HepG2 (cell line): Measurements from ENCODE around the gene RNF8. TPM values are rescaled to one million over a fixed set of nuclear protein-coding genes. Genes with fewer than 3 reads are reported as not detected.
A peak's percentile ranks its signal among the peaks of the same experiment; 100 is the strongest.

Experiments used
- ATAC-seq: fragments of 200-7000 bp; cut with Tn5 transposase; 3 replicates; pipeline ENCODE4 v1.9.1; 2020; ENCODE audit warnings: mild to moderate bottlenecking, moderate library complexity
- BruUV-seq: library from RNA; stranded (reverse); fragments of 400-500 nt; replicated peaks from 2 replicates; lab custom pipeline; 2021; lab: Mats Ljungman, UMichigan
- CTCF ChIA-PET: fragments of 300-600 bp; formaldehyde crosslinking; extraction: SDS; loops from one replicate; lab custom pipeline; 2021; ENCODE audit warnings: low total read pairs, inconsistent platforms, low intra/inter-chr PET ratio; lab: Yijun Ruan, JAX
- POLR2A ChIA-PET: fragments of 350-600 bp; sonication (Branson Sonifier 250); formaldehyde crosslinking; loops from one replicate; lab custom pipeline; 2020; ENCODE audit warnings: antibody characterized with exemption, inconsistent platforms; lab: Yijun Ruan, JAX
- DNase-seq: peaks from one replicate; pipeline ENCODE4 v3.0.0-alpha.2; 2015; ENCODE audit warnings: low spot score
- FAIRE-seq: peaks from 3 replicates; lab custom pipeline; 2011; peaks lifted over from hg19 to GRCh38; lab: Jason Lieb, UNC
- H2AFZ ChIP-seq: one replicate; pipeline ENCODE4 v1.6.1; 2011; ENCODE audit warnings: low read length, inconsistent platforms
- H3K27ac ChIP-seq: fragments of 300-600 bp; 3 replicates; pipeline ENCODE4 v1.8.0; 2011; ENCODE audit warnings: mixed run types, mild to moderate bottlenecking, mixed read lengths, low read length, inconsistent platforms; ENCODE audit not compliant: insufficient read depth; ENCODE audit errors: extremely low read length
- H3K27me3 ChIP-seq, 2 experiments: fragments of 200-600 bp in 1 of 2; 2 replicates in 1 of 2; 3 replicates in 1 of 2; pipeline versions ENCODE4 v1.6.0 to v1.8.0; 2011; ENCODE audit warnings: low read length in 2 of 2, mild to moderate bottlenecking in 2 of 2, moderate library complexity in 2 of 2, inconsistent platforms in 1 of 2; ENCODE audit not compliant: insufficient read depth in 2 of 2, control insufficient read depth in 1 of 2
- H3K36me3 ChIP-seq, 2 experiments: fragments of 200-600 bp in 1 of 2; replicated peaks in 1 of 2; 2 replicates in 1 of 2; 3 replicates in 1 of 2; pipeline versions ENCODE4 v1.5.1 to v1.8.0; 2011; ENCODE audit warnings: low read length in 2 of 2, inconsistent platforms in 1 of 2; ENCODE audit not compliant: insufficient read depth in 2 of 2, control insufficient read depth in 1 of 2
- H3K4me1 ChIP-seq: 2 replicates; pipeline ENCODE4 v1.5.1; 2012; ENCODE audit warnings: low read length, inconsistent platforms; ENCODE audit not compliant: insufficient read depth
- H3K4me2 ChIP-seq: 2 replicates; pipeline ENCODE4 v1.6.0; 2011; ENCODE audit warnings: low read depth, low read length, inconsistent platforms
- H3K4me3 ChIP-seq, 3 experiments: fragments of 200-600 bp in 1 of 3; sonication (generic), shearing (Covaris generic) in 1 of 3; replicated peaks in 1 of 3; 2 replicates each; pipeline ENCODE4 v1.5.1; 2011 to 2016; ENCODE audit warnings: low read length in 3 of 3, inconsistent platforms in 2 of 3, low read depth in 2 of 3, mild to moderate bottlenecking in 2 of 3, control low read depth in 1 of 3, mixed read lengths in 1 of 3; ENCODE audit not compliant: insufficient read depth in 1 of 3
- H3K79me2 ChIP-seq: one replicate; pipeline ENCODE4 v1.6.1; 2011; ENCODE audit warnings: low read length, inconsistent platforms; ENCODE audit not compliant: insufficient read depth
- H3K9ac ChIP-seq: 2 replicates; pipeline ENCODE4 v1.6.0; 2011; ENCODE audit warnings: mild to moderate bottlenecking, low read depth, low read length, inconsistent platforms; ENCODE audit not compliant: insufficient read depth
- H3K9me3 ChIP-seq: 2 replicates; pipeline ENCODE4 v1.5.1; 2012; ENCODE audit warnings: mild to moderate bottlenecking, low read length
- H4K20me1 ChIP-seq: 2 replicates; pipeline ENCODE4 v1.6.0; 2011; ENCODE audit warnings: inconsistent platforms, mild to moderate bottlenecking, low read length, moderate library complexity; ENCODE audit not compliant: insufficient read depth
- BHLHE40 ChIP-seq: IDR thresholded peaks from 2 replicates; pipeline ENCODE4 v1.6.1; 2011; ENCODE audit warnings: low read length, improper control_type of control experiment
- GLI4 ChIP-seq: sonication (generic); formaldehyde crosslinking; IDR thresholded peaks from 2 replicates; pipeline ENCODE4 v1.5.1; 2020; ENCODE audit warnings: missing genetic modification reagents, mild to moderate bottlenecking, moderate library complexity, borderline replicate concordance
- GPBP1L1 ChIP-seq: sonication (generic); formaldehyde crosslinking; IDR thresholded peaks from 2 replicates; pipeline ENCODE4 v1.5.0; 2020; ENCODE audit warnings: mild to moderate bottlenecking, missing genetic modification reagents
- IRF9 ChIP-seq: sonication (generic); formaldehyde crosslinking; IDR thresholded peaks from 2 replicates; pipeline ENCODE4 v1.8.0; 2022; ENCODE audit warnings: missing genetic modification reagents, mild to moderate bottlenecking, borderline replicate concordance
- KDM5A ChIP-seq: fragments of 200-600 bp; sonication (generic); IDR thresholded peaks from 2 replicates; pipeline ENCODE4 v1.7.0; 2018; ENCODE audit warnings: antibody characterized with exemption, mild to moderate bottlenecking, low read length, borderline replicate concordance
- MED13 ChIP-seq: sonication (generic); formaldehyde crosslinking; IDR thresholded peaks from 2 replicates; pipeline ENCODE4 v1.5.0; 2020; ENCODE audit warnings: missing genetic modification reagents
- MEIS2 ChIP-seq: sonication (generic); formaldehyde crosslinking; IDR thresholded peaks from 2 replicates; pipeline ENCODE4 v1.9.0; 2021; ENCODE audit warnings: mild to moderate bottlenecking, missing genetic modification reagents
- PBX2 ChIP-seq: IDR thresholded peaks from 2 replicates; pipeline ENCODE4 v1.6.1; 2016; ENCODE audit warnings: control low read depth
- RAD21 ChIP-seq: fragments of 450-650 bp; formaldehyde crosslinking; IDR thresholded peaks from 2 replicates; pipeline ENCODE4 v1.5.0; 2020; ENCODE audit warnings: mild to moderate bottlenecking
- STAG1 ChIP-seq: sonication (generic); formaldehyde crosslinking; IDR thresholded peaks from 2 replicates; pipeline ENCODE4 v1.4.0; 2020; ENCODE audit warnings: missing genetic modification reagents
- XRCC5 ChIP-seq: fragments of 200-400 bp; formaldehyde crosslinking; optimal IDR thresholded peaks from 2 replicates; pipeline ENCODE3; 2017; ENCODE audit warnings: mild to moderate bottlenecking, low read length
- ZNF121 ChIP-seq: sonication (generic); formaldehyde crosslinking; IDR thresholded peaks from 2 replicates; pipeline ENCODE4 v1.5.0; 2020; ENCODE audit warnings: mild to moderate bottlenecking, missing genetic modification reagents
- ZNF350 ChIP-seq: sonication (generic); formaldehyde crosslinking; IDR thresholded peaks from 2 replicates; pipeline ENCODE4 v1.4.0; 2020; ENCODE audit warnings: mild to moderate bottlenecking, low read depth, missing genetic modification reagents, borderline replicate concordance
- ZNF431 ChIP-seq: sonication (generic); formaldehyde crosslinking; IDR thresholded peaks from 2 replicates; pipeline ENCODE4 v1.9.0; 2022; ENCODE audit warnings: missing genetic modification reagents, low read depth, mild to moderate bottlenecking, borderline replicate concordance
- WGBS: methylation state at CpG from one replicate; pipeline ENCODE4 v1.1.6; 2017; ENCODE audit warnings: low lambda C conversion rate; 5-methylcytosine and 5-hydroxymethylcytosine counted together
- in situ Hi-C: cut with HindIII; loops from 2 replicates; pipeline ENCODE4 v1.10.0; 2017; ENCODE audit warnings: low pct_unique_long_range_greater_than_20kb; ENCODE audit not compliant: extremely low pct_ligation_motif_present
- intact Hi-C: fragments of 100-400 bp; cut with micrococcal nuclease; formaldehyde crosslinking; loops from one replicate; pipeline ENCODE4 v1.10.0; 2022; ENCODE audit not compliant: unreplicated experiment
- polyA plus RNA-seq, 8 experiments: library from polyadenylated mRNA; depleted of rRNA in 3 of 8; stranded (reverse) in 7 of 8; unstranded in 1 of 8; fragments of >200 nt; fragmentation: Illumina TruSeq in 4 of 8; extraction: Trizol in 4 of 8; gene quantifications; 2 replicates each; pipeline versions ENCODE4 v1.2.1 to v1.2.3, GENCODE V29; 2011 to 2016; ENCODE audit warnings: low read depth in 4 of 8, missing spikeins in 1 of 8, mixed read lengths in 1 of 8; ENCODE audit not compliant: insufficient read depth in 1 of 8
- total RNA-seq, 5 experiments: library from RNA; depleted of rRNA; stranded (reverse); fragments of >200 nt; fragmentation: Illumina TruSeq; extraction: Trizol; gene quantifications; 2 replicates each; pipeline ENCODE4 v1.2.3, GENCODE V29; 2016; ENCODE audit warnings: low read depth in 1 of 5
- TF ChIP-seq, protein P1 (sequence below): sonication (generic); formaldehyde crosslinking; IDR thresholded peaks from 2 replicates; pipeline ENCODE4 v1.5.0; 2020; ENCODE audit warnings: mild to moderate bottlenecking, missing genetic modification reagents, moderate library complexity

The RNF8 gene
- total and polyA plus RNA-seq, 2 of the 13 experiments (the other 11 are each of a cell fraction or from before 2014, with no cell fraction given) = 21.8 to 47.6 TPM

DNA sequence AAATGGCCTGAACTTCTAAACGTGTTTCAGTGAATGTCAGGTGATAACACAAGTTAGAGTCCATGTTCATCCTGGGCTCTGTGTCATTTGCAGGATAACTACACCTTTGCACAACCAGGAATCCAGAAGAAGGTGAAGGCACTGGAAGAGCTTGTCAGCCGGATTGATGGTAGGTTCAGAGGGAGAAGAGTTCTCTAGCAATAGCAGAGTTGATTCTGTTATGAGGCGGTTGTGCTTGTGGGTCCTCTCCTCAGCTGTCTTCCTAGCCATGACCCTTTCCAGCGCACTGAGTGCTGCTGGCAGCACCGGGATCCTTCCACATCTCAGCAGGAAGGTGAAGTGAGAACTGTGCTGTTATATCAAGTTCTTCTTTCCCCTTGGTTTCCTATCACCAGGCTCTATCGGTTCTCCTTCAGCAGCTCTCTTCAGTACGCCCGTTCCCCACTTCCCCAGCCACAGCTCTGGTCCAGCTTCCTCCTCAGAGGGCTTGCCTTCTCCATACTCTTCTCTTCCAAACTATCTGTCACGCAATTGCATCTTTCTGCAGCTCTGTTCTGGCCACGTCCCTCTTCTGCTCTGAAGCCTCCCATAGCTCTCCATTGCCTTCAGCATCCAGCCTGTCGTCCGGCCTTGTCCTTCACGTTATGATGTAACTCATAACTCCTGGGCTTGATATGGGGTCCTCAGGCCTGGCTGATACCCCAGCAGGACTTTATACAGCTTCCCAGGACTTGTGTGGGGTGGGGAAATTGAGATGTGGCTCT, 39.9 kb upstream of the RNF8 start (continued):
- no peak for TF ChIP-seq ZNF431 (CRISPR knock-in tag)
- no peak for TF ChIP-seq IRF9
- TF ChIP-seq GLI4 = no peak
- TF ChIP-seq ZNF350 (CRISPR knock-in tag) = no peak

DNA sequence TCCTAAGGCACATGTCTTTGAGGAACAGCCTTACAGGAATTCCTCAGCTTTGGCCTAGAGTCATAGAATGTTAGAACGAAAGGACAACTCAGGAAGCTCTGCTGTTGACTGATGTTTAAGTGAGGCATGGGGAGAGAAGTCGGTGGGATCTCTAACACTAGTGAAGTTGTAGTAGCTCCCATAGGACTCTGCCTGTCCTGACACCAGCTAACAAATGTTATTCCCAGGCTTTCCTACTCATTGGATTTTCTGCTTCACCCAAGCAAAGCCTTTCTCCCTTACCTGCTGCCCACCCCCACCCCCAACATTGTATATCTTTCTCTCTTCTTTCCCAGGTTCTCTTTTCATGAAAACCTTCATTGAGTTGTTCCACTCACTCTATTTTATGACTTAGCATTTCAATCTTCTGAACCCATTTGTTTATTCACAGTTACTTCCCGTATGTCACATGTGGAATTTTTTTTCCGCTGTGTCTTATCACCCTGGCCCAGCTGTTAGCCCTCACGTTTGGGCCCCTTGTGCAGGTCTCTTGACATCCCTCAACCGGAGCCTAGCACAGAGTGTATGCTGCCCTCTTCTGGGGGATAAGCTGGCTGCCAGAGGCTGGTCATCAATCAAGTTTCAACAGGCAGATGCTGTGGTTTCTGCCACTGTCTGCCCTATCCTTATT, 39.2 kb upstream of the RNF8 start:
- CTCF ChIA-PET = interaction anchor here (1.0 to 1.6 kb wide), 2 partner anchors 11 to 296 kb away, joined by 3 to 7 read pairs; no protein-coding TSS in a partner anchor
- intact Hi-C loops = loop anchor here (2.0 kb wide), 1 partner anchor 56 kb away; the partner anchor contains the start of gene TMEM217
- no peaks in the 10 kb centered on the region for H3K27me3 ChIP-seq
- no peak overlapping the region for H3K27ac ChIP-seq
- no peaks in the 10 kb centered on the region for H3K9me3 ChIP-seq
- POLR2A ChIA-PET = no interaction called here
- no TSS peak for BruUV-seq
- H3K4me1 ChIP-seq = no peaks in the 10 kb centered on the region
- H4K20me1 ChIP-seq = no peaks in the 10 kb centered on the region
- H2AFZ ChIP-seq = no peak overlapping the region
- peaks cover 30 to 71% of the 10 kb centered on the region in 2 experiments for H3K36me3 ChIP-seq
- DNase-seq = peak; percentile 48
- no peak overlapping the region for H3K4me2 ChIP-seq
- in situ Hi-C loops = no loop called here
- no peaks in the 10 kb centered on the region for H3K79me2 ChIP-seq
- peak; percentile 74 for FAIRE-seq
- peak; percentile 91 for ATAC-seq
- H3K9ac ChIP-seq = no peak overlapping the region
- 76% methylated on average over 6 of the region's 6 CpGs for WGBS
- no peak overlapping the region for H3K4me3 ChIP-seq
- TF ChIP-seq, protein P1, sequence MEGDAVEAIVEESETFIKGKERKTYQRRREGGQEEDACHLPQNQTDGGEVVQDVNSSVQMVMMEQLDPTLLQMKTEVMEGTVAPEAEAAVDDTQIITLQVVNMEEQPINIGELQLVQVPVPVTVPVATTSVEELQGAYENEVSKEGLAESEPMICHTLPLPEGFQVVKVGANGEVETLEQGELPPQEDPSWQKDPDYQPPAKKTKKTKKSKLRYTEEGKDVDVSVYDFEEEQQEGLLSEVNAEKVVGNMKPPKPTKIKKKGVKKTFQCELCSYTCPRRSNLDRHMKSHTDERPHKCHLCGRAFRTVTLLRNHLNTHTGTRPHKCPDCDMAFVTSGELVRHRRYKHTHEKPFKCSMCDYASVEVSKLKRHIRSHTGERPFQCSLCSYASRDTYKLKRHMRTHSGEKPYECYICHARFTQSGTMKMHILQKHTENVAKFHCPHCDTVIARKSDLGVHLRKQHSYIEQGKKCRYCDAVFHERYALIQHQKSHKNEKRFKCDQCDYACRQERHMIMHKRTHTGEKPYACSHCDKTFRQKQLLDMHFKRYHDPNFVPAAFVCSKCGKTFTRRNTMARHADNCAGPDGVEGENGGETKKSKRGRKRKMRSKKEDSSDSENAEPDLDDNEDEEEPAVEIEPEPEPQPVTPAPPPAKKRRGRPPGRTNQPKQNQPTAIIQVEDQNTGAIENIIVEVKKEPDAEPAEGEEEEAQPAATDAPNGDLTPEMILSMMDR (CRISPR knock-in tag) = peak; percentile 76
- TF ChIP-seq STAG1 = peak; percentile 72
- TF ChIP-seq MEIS2 = peak; percentile 58; the same call in 1 of the 2 replicates
- TF ChIP-seq BHLHE40 = 0 out of 2 replicates have a peak, but pooled peaks have one; percentile 12
- TF ChIP-seq MED13 (CRISPR knock-in tag) = no peak
- TF ChIP-seq ZNF121 (CRISPR knock-in tag) = no peak
- TF ChIP-seq XRCC5 = peak; percentile 67
- no peak for TF ChIP-seq GPBP1L1 (CRISPR knock-in tag)
- TF ChIP-seq PBX2 (CRISPR knock-in tag) = peak; percentile 50; the same call in 1 of the 2 replicates
- TF ChIP-seq RAD21 (CRISPR knock-in tag) = 0 out of 2 replicates have a peak, but pooled peaks have one; percentile 30
- TF ChIP-seq KDM5A = no peak
